Endometrial microvascular endothelial cells (primary cell): ENCODE measurements around the gene MRGPRG. TPM values are rescaled to one million over a fixed set of nuclear protein-coding genes. Genes with fewer than 3 reads are reported as not detected.

Source experiments
- total RNA-seq: library from RNA; depleted of rRNA; stranded (reverse); fragments of >200 nt; gene quantifications from one replicate; pipeline ENCODE4 v1.2.3, GENCODE V29; 2015; ENCODE audit errors: inconsistent ontology term

The MRGPRG gene
- total RNA-seq, 1 donor from 2014 or later: not detected

Other genes starting within 250 kb of the MRGPRG start
- gene NAP1L4, start 226.5 kb downstream of the MRGPRG start, total RNA-seq: 145 TPM
- gene CARS1, start 161.4 kb downstream of the MRGPRG start, total RNA-seq: 47.0 TPM
- gene OSBPL5, start 53.5 kb downstream of the MRGPRG start, total RNA-seq: 28.2 TPM
- gene MRGPRE, start 13.6 kb upstream of the MRGPRG start, total RNA-seq: not detected
- 31.4 TPM for gene ZNF195, start 160.3 kb upstream of the MRGPRG start, total RNA-seq